Subcutaneous adipose tissue (tissue), 4 donors: ENCODE measurements around the gene FRMD1. TPM values are rescaled to one million over a fixed set of nuclear protein-coding genes. Genes with fewer than 3 reads are reported as not detected.

Experiments
- total RNA-seq, 4 donors: library from RNA; depleted of rRNA; stranded (reverse); fragments of >200 nt; gene quantifications; one replicate each; pipeline ENCODE4 v1.1.0, GENCODE V29; 2016
- TF ChIP-seq, protein P1 (sequence below): fragments of 450-650 bp; IDR thresholded peaks from one replicate; pipeline ENCODE4 v1.5.1; 2016; ENCODE audit warnings: low read depth, mild to moderate bottlenecking, control low read depth, antibody characterized with exemption, moderate library complexity

The FRMD1 gene
- total RNA-seq, 4 donors from 2014 or later = 1.4 to 5.5 (median 3.7) TPM

DNA sequence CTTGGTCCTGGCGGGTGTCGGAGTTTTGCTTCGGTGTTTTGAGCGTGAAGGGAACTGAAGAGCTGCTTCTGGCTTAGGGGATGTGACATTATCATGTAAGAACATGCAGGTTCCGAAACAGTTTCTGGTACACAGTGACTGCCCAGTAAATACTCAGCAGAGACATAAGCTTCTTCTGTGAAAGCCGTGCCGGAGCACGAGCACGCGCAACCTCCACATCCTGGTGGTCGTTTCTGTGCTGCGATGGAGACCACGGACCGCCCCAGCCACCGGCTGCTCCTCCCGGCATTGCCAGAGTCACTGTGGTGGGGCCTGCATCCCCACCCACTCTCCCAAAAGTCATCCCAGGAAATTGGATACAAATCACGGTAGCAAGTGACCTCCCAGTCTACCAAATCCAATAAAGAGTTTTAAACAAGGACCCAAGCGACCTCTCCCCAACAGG lies 62.8 kb downstream of the FRMD1 start:
- TF ChIP-seq, protein P1, sequence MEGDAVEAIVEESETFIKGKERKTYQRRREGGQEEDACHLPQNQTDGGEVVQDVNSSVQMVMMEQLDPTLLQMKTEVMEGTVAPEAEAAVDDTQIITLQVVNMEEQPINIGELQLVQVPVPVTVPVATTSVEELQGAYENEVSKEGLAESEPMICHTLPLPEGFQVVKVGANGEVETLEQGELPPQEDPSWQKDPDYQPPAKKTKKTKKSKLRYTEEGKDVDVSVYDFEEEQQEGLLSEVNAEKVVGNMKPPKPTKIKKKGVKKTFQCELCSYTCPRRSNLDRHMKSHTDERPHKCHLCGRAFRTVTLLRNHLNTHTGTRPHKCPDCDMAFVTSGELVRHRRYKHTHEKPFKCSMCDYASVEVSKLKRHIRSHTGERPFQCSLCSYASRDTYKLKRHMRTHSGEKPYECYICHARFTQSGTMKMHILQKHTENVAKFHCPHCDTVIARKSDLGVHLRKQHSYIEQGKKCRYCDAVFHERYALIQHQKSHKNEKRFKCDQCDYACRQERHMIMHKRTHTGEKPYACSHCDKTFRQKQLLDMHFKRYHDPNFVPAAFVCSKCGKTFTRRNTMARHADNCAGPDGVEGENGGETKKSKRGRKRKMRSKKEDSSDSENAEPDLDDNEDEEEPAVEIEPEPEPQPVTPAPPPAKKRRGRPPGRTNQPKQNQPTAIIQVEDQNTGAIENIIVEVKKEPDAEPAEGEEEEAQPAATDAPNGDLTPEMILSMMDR = no peak

DNA sequence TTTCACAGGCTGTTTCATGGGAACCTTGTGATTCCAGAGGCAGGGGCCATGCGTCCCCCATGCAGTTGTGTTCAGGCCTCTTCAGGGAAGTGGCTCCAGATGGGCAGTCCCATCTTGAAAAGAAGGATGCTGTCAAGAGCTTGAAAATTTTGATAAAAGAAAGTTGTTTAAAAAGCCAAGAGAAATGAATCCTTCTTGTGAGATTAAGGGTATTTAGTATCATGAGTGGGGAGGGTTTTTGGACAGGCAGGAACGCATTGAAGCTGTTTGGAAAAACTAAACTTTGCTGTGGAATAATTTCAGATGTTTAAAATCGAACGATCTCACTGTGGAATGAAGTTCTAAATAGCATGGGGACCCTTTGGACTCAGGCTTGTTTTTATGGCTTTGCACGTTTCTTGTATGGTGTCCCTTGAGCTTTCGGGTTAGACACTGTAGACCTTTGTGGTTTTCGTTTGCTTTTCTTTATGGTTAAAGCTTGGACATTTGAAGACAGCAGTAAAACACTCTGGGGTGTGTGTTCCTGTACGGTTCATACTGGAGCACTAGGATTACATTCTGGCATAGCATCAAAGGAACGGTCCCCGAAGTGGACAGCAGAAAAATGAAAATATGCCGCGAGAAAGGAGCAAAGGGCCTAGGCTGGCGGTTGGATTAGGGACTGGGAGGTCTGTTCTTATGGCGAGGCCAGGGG lies 63.4 kb downstream of the FRMD1 start:
- TF ChIP-seq, protein P1 = no peak

DNA sequence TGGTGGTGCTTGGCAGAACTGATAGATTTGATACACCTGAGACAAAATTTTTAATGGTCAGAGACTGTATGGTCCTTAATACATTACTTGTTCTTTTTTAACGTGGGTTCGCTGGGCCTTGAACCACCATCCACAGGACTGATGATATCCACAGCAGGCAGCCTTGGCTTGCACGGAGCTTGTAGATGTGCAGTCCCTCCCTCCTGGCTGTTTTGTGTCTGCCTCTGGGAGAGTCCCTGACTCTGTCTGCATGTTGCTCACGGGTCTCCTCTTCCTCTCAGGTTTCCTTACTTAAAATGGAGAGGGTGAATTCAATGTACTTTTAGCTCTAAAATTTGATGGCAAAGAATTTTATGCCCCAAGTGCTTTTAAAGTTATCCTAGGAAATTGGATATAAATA lies 64.0 kb downstream of the FRMD1 start:
- TF ChIP-seq, protein P1 = no peak

DNA sequence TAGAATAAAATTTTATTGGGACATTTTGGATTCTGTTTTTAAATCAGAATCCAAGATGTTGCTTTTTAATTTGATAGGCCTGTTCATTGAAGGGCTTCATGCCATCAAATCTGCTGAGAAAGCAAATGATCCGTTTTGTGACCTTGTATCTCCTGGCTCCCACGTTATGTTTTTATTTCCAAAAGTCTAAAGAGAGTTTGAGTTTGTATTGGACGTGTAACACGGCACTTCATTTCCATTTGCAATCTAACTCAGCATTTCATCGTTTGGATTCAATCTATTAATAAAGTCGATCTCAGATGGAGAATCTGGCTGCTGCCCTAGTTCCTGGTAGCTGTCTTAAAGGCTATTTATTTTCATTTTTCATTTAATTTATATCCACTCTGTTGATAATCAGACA lies 64.6 kb downstream of the FRMD1 start:
- TF ChIP-seq, protein P1 = no peak

DNA sequence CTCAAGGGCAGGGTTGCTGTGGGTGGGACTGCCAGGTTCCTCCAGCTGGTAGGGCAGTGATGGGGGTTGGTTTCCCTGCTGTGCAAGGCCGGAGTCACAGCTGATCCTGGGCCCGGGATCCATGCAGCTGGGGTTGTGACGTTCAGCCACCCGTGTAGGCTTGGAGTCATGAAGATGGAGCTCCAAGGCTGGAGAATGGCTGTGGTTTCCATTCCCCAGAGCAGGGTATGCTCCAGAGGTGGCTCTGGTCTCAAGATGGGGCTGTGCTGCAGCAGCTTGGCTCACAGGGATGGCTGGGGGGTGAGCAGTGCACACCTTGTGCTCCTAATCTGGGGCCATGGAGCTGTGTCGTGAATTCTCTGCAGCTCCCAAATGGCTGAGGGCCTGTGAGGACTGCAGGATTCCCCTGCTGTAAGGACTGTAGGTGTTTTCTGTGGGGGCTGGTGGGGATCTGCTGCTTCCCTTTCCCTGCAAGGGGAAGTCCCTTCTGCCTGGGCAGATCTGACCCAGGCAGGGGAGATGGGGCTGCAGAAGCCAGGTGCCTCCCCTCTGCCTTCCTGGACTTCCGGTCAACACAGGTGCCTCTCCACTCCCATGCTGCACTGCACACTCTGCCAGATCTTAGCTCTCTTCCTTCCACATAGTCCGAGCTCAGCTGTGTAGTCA lies 65.6 kb downstream of the FRMD1 start:
- TF ChIP-seq, protein P1 = no peak

DNA sequence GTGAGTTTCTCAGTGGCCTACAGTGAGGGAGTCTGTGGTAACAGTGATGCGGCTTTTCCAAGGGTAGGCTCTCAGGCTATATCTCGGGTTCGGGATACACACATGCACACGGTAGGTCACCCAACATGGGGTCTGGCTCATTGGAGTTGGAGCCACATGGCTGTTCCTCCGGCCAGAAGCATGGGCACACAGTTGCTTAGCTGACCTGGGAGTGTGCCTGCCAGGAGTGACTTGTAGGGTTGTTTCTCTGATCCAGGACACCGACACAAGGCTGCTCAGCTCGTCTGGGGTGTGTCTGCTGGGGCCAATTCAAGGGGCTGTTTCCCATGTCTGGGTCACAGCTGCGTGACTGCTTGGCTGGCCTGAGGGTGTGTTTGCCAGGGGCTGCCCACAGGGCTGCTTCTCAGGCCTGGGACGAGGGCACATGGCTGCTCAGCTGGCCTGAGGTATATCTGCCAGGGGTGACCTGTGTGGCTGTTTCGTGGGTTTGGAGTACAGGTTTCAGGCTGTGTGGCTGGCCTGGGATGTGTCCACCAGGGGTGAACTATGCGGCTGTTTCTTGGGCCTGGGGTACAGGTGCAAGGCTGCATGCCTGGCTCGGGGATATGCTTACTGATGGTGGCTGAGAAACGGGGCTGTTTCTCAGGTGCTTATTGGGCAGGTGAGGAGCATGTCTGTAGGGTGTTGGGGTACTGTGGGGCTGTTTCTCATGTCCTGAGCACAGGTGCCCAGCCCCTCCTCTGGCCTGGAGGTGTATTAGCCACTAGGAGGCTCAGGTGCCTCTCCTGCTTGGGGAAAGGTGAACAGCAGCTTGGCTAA lies 66.4 kb downstream of the FRMD1 start:
- TF ChIP-seq, protein P1 = no peak

DNA sequence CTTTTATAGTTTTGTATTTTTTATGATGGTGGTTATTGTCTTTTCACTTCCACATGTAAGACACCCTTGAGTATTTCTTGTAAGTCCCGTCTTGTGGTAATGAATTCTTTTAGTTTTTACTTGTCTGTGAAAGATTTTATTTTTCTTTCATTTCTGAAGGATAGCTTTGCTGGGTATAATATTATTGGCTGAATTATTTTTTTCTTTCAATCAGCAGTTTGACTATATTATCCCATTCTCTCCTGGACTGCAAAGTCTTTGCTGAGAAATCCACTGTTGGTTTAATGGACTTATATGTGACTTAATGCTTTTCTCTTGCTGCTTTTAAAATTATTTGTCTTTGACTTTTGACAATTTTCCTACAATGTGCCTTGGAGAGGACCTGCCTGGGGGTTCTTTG lies 67.7 kb downstream of the FRMD1 start:
- TF ChIP-seq, protein P1 = no peak
